Endodermal cell (in vitro differentiated cells): ENCODE data around the gene RPL7A. TPM values are rescaled to one million over a fixed set of nuclear protein-coding genes. Genes with fewer than 3 reads are reported as not detected.
A peak's percentile ranks its signal among the peaks of the same experiment; 100 is the strongest.
"Not testable (repeated sequence)": the region's sequence is repeated elsewhere in the genome, so short reads cannot be mapped to it uniquely, and the experiment has no call there.

ENCODE experiments used
- DNase-seq: peaks from one replicate; pipeline ENCODE4 v3.0.0-alpha.2; 2017
- H3K27ac ChIP-seq: 2 replicates; pipeline ENCODE4 v1.5.1; 2013; ENCODE audit warnings: mild to moderate bottlenecking, low read depth, low read length, moderate library complexity
- H3K27me3 ChIP-seq: 2 replicates; pipeline ENCODE4 v1.6.1; 2013; ENCODE audit warnings: mild to moderate bottlenecking, low read length, moderate library complexity; ENCODE audit not compliant: insufficient read depth, control insufficient read depth, poor library complexity, severe bottlenecking
- H3K36me3 ChIP-seq: 2 replicates; pipeline ENCODE4 v1.7.0; 2013; ENCODE audit warnings: mild to moderate bottlenecking, low read length, moderate library complexity; ENCODE audit not compliant: control insufficient read depth, insufficient read depth
- H3K4me1 ChIP-seq: one replicate; pipeline ENCODE4 v1.7.0; 2013; ENCODE audit warnings: low read length; ENCODE audit not compliant: control insufficient read depth, insufficient read depth
- H3K4me3 ChIP-seq: 2 replicates; pipeline ENCODE4 v1.5.1; 2013; ENCODE audit warnings: mild to moderate bottlenecking, low read length, moderate library complexity
- H3K9ac ChIP-seq: 2 replicates; pipeline ENCODE4 v1.6.1; 2013; ENCODE audit warnings: mild to moderate bottlenecking, low read length, moderate library complexity; ENCODE audit not compliant: poor library complexity, severe bottlenecking; ENCODE audit errors: extremely low read depth
- H3K9me3 ChIP-seq: 2 replicates; pipeline ENCODE4 v1.6.1; 2013; ENCODE audit warnings: mild to moderate bottlenecking, low read length, moderate library complexity; ENCODE audit not compliant: control insufficient read depth
- H3K27ac Mint-ChIP-seq: 2 replicates; pipeline ENCODE4 v1.8.0; 2020; ENCODE audit warnings: mixed read lengths
- H3K27me3 Mint-ChIP-seq: 2 replicates; pipeline ENCODE4 v1.8.0; 2021; ENCODE audit warnings: mild to moderate bottlenecking, mixed read lengths; ENCODE audit not compliant: insufficient read depth
- H3K36me3 Mint-ChIP-seq: 2 replicates; pipeline ENCODE4 v1.8.0; 2020; ENCODE audit warnings: low read depth, mixed read lengths
- H3K4me1 Mint-ChIP-seq: 2 replicates; pipeline ENCODE4 v1.8.0; 2020; ENCODE audit warnings: mixed read lengths
- H3K4me3 Mint-ChIP-seq: 2 replicates; pipeline ENCODE4 v1.8.0; 2020; ENCODE audit warnings: mild to moderate bottlenecking, moderate library complexity, mixed read lengths
- H3K9me3 Mint-ChIP-seq: 2 replicates; pipeline ENCODE4 v1.8.0; 2020; ENCODE audit warnings: mild to moderate bottlenecking, mixed read lengths
- CTCF ChIP-seq: fragments of 200-600 bp; sonication (generic); conservative IDR thresholded peaks from 2 replicates; pipeline ENCODE4 v1.5.0; 2021; ENCODE audit warnings: antibody characterized with exemption, mild to moderate bottlenecking
- WGBS, 2 experiments: methylation state at CpG; one replicate each; pipeline versions ENCODE4 v1.1.5 to v1.1.7; 2013; ENCODE audit warnings: missing lambda C conversion rate in 2 of 2, mixed read lengths in 1 of 2; ENCODE audit not compliant: insufficient coverage in 1 of 2, insufficient read length in 1 of 2; 5-methylcytosine and 5-hydroxymethylcytosine counted together
- total RNA-seq, 2 donors: library from RNA; stranded (reverse); fragmentation: NEBNext Ultra II Directional in 1 of 2; extraction: Animal tissue kit (Norgen Biotek cat#: 25700) in 1 of 2; gene quantifications; 2 replicates in 1 of 2; 3 replicates in 1 of 2; pipeline ENCODE4 v1.2.1, GENCODE V29; 2021

Gene RPL7A
- total RNA-seq, 2 donors from 2014 or later: 2,418 to 2,634 TPM

DNA sequence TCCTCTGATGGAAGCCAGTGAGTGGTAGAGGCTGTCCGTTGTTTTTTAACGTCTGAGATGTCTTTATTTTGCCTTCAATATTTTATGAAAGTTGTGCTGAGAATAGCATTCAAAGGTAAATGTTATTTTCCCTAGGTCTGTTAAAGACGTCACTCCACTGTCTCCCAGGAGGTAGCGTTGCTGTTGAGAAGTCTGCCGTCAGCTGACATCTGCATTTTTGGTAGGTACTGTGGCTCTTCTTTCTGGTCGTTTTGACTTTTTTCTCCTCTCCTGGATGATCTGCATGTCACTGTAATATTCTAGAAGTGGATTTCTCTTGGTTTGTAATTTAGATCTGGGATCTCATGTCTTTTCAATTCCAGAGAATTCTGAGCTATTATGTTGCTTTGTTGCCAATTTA, 38.4 kb upstream of the RPL7A start:
- Histone ChIP-seq H3K36me3 (no peaks in the 10 kb centered on the region), H3K4me1 (no peaks in the 10 kb centered on the region), H3K4me3 (no peak overlapping the region), H3K9me3 (peaks cover 8% of the 10 kb centered on the region), H3K27me3 (no peaks in the 10 kb centered on the region), H3K27ac (no peak overlapping the region), H3K9ac (no peak overlapping the region)
- 90 to 93% methylated on average over 4 to 6 of the region's 6 CpGs for WGBS, 2 experiments
- no peak for DNase-seq
- Mint-ChIP-seq H3K4me3 (no peak overlapping the region), H3K27ac (no peak overlapping the region), H3K36me3 (no peaks in the 10 kb centered on the region), H3K4me1 (no peaks in the 10 kb centered on the region), H3K9me3 (peaks cover 13% of the 10 kb centered on the region), H3K27me3 (peaks cover 15% of the 10 kb centered on the region)
- TF ChIP-seq CTCF: no peak

GRCh38 chr9:133315997-133316396, 32.0 kb upstream of the RPL7A start:
- Mint-ChIP-seq H3K4me3 (no peak overlapping the region), H3K36me3 (no peaks in the 10 kb centered on the region), H3K27ac (no peak overlapping the region), H3K9me3 (peaks cover 2% of the 10 kb centered on the region), H3K27me3 (no peaks in the 10 kb centered on the region), H3K4me1 (no peaks in the 10 kb centered on the region)
- H3K9ac ChIP-seq: no peak overlapping the region
- no peak for TF ChIP-seq CTCF
- no peaks in the 10 kb centered on the region for H3K9me3 ChIP-seq
- no peak overlapping the region for H3K4me3 ChIP-seq
- no peaks in the 10 kb centered on the region for H3K36me3 ChIP-seq
- H3K27ac ChIP-seq: no peak overlapping the region
- H3K4me1 ChIP-seq: no peaks in the 10 kb centered on the region
- WGBS, 2 experiments: 75% methylated on average over 2 of the region's 2 CpGs; no CpG with 5 or more reads in 1 of the 2 experiments
- no peak for DNase-seq
- H3K27me3 ChIP-seq: no peaks in the 10 kb centered on the region

DNA sequence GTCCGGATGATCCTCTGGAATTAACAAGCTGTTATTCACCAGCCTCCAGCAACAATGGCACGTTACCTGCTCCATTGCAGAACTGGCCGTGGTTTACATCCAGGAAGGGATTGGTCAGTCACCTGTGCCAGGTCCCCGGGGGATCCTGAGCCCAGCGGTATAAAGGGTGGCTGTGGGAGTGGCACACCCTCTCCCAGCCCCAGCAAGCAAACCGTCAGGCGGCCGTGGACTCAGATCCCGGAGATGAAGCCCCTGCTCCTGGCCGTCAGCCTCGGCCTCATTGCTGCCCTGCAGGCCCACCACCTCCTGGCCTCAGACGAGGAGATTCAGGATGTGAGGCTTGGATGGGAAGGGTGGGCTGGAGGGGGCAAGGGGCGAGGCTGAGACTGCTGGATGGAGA, 30.5 kb upstream of the RPL7A start:
- not testable (repeated sequence) for H3K4me3 ChIP-seq, H3K27me3 Mint-ChIP-seq, H3K4me3 Mint-ChIP-seq, H3K9me3 ChIP-seq, H3K9ac ChIP-seq, H3K27ac Mint-ChIP-seq, DNase-seq, H3K9me3 Mint-ChIP-seq, H3K27me3 ChIP-seq, H3K36me3 ChIP-seq, H3K27ac ChIP-seq, H3K36me3 Mint-ChIP-seq, H3K4me1 ChIP-seq, H3K4me1 Mint-ChIP-seq
- WGBS, 2 experiments: 86 to 92% methylated on average over 1 to 11 of the region's 13 CpGs

- H3K4me1 Mint-ChIP-seq: no peaks in the 10 kb centered on the region
- peaks cover 23% of the 10 kb centered on the region for H3K9me3 Mint-ChIP-seq
- 81 to 83% methylated on average over 9 to 13 of the region's 13 CpGs for WGBS, 2 experiments
- H3K9ac ChIP-seq: no peak overlapping the region
- H3K4me3 ChIP-seq: no peak overlapping the region
- peak; percentile 36 for TF ChIP-seq CTCF
- no peak overlapping the region for H3K4me3 Mint-ChIP-seq
- H3K27me3 ChIP-seq: no peaks in the 10 kb centered on the region
- H3K27ac Mint-ChIP-seq: no peak overlapping the region
- H3K4me1 ChIP-seq: no peaks in the 10 kb centered on the region
- H3K27me3 Mint-ChIP-seq: peaks cover 9% of the 10 kb centered on the region
- H3K36me3 ChIP-seq: no peaks in the 10 kb centered on the region
- peak; percentile 65 for DNase-seq
- H3K36me3 Mint-ChIP-seq: peaks cover 2% of the 10 kb centered on the region
- no peak overlapping the region for H3K27ac ChIP-seq
- H3K9me3 ChIP-seq: peaks cover 6% of the 10 kb centered on the region
Observed at GRCh38 chr9:133320421-133320881, 27.6 kb upstream of the RPL7A start.
